GM19043 (cell line): ENCODE data around the gene LENEP.

Experiments
- ATAC-seq: cut with Tn5 transposase; IDR thresholded peaks from one replicate; pipeline ENCODE4 v1.9.1; 2021; ENCODE audit warnings: low read depth; ENCODE audit not compliant: unreplicated experiment

LENEP gene

DNA sequence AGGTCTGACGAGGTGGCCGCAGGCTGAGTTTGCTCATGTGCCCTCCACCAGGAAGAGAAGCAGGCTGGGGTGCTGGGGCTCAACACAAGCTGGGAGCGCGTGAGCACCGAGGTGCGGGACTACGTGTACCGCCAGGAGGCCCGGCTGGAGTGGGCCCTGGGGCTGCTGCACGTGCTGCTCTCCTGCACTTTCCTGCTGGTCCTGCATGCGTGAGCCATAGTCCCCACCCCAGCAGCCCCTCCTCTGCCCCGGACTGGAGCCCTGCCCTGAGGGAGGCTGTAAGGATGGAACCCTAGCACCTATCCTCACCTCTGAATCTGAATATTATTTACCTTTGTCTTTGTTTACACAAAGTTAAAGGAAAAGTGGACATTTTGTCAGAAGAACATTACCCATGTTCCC, 49.9 kb downstream of the LENEP start:
- ATAC-seq, result no peak

DNA sequence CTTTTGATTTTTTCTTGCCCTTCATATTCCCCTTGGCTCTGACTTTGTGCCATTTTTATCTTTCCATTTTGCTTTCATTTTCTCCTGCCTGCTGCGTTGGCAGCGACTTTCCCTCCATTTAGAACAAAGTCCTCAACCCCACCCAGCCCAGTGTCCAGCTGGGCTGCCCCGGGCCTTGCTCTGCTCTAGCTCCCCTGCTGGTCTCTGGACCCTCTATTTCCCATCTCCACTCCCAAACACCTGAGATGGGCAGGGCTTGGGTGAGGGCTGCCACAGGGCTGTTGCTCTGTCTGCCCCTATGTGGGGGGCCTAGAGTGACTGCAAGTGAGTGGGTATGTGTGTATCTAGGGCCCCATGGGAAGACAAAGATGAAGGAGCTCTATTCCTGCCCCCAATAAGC, 50.4 kb downstream of the LENEP start:
- no peak for ATAC-seq
